ENCODE data around the gene CNIH3. TPM values are rescaled to one million over a fixed set of nuclear protein-coding genes. Genes with fewer than 3 reads are reported as not detected.
A peak's percentile ranks its signal among the peaks of the same experiment; 100 is the strongest.

Gene CNIH3
- total RNA-seq, 1 donor from 2014 or later = 0.53 TPM

DNA sequence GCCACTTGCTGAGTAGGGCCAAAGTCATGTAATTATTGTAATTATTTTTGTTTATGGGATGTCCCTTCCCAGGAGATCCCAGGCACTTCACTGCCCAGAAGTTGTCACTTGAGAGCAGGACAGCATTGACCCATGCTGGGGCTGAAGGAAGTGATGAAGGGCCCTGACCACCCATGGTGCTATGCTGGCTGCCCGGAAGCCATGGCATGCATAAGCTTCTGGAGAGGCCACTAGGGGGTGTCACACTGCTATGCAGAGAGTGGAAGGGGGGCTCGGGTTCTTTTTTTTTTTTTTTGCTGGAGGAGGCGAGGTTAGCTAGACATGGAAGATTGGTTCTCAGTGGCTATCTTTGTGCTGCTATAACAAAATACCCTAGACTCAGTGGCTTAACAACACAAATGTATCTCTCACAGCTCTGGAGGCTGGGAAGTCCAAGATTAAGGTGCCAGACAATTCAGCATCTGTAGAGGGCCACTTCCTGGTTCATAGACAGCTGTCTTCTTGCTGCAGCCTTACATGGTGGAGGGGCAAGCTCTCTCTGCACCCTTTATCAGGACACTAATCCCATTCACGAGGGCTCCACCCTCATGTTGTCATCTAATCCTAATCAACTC is 84.9 kb downstream of the CNIH3 start:
- no peak for FAIRE-seq
- Histone ChIP-seq H3K36me3 (ENCODE audit: control insufficient read depth, insufficient read depth, low read length) (no peaks in the 10 kb centered on the region), H3K27me3 (ENCODE audit: control insufficient read depth, insufficient read depth, low read length) (no peaks in the 10 kb centered on the region), H3K4me3 (ENCODE audit: low read depth, low read length) (no peak overlapping the region)
- no peak for DNase-seq (ENCODE audit: low read depth)
- TF ChIP-seq, protein P1, sequence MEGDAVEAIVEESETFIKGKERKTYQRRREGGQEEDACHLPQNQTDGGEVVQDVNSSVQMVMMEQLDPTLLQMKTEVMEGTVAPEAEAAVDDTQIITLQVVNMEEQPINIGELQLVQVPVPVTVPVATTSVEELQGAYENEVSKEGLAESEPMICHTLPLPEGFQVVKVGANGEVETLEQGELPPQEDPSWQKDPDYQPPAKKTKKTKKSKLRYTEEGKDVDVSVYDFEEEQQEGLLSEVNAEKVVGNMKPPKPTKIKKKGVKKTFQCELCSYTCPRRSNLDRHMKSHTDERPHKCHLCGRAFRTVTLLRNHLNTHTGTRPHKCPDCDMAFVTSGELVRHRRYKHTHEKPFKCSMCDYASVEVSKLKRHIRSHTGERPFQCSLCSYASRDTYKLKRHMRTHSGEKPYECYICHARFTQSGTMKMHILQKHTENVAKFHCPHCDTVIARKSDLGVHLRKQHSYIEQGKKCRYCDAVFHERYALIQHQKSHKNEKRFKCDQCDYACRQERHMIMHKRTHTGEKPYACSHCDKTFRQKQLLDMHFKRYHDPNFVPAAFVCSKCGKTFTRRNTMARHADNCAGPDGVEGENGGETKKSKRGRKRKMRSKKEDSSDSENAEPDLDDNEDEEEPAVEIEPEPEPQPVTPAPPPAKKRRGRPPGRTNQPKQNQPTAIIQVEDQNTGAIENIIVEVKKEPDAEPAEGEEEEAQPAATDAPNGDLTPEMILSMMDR (IDR thresholded peaks at IDR 0.05; ENCODE audit: insufficient read depth, low read length, severe bottlenecking) = peak; percentile 40

DNA sequence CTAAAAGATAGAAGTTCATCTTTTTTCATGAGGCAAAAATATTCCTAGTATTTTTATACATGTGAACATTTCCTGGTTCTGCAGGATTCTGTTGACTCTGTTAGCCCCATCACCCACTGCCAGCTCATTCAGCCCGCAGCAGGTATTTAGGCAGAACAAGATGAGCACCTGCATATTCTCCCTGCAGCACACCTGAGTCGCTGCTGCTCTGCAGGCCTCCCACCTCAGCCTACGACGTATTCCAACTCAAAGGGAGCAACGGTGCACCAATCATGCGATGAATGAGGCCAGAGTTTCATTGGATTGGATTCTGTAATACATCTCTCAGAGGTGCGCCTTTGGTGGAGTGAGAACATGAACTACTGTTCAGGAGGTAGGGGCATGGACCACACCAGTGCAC is 87.6 kb downstream of the CNIH3 start:
- no peaks in the 10 kb centered on the region for H3K27me3 ChIP-seq (ENCODE audit: control insufficient read depth, insufficient read depth, low read length)
- TF ChIP-seq, protein P1 (IDR thresholded peaks at IDR 0.05; ENCODE audit: insufficient read depth, low read length, severe bottlenecking) = no peak
- no peaks in the 10 kb centered on the region for H3K36me3 ChIP-seq (ENCODE audit: control insufficient read depth, insufficient read depth, low read length)
- FAIRE-seq (no peak), DNase-seq (ENCODE audit: low read depth) (no peak)
- H3K4me3 ChIP-seq (ENCODE audit: low read depth, low read length) = no peak overlapping the region

- Histone ChIP-seq H3K36me3 (ENCODE audit: control insufficient read depth, insufficient read depth, low read length) (no peaks in the 10 kb centered on the region), H3K4me3 (ENCODE audit: low read depth, low read length) (no peak overlapping the region), H3K27me3 (ENCODE audit: control insufficient read depth, insufficient read depth, low read length) (no peaks in the 10 kb centered on the region)
- DNase-seq (ENCODE audit: low read depth) (no peak), FAIRE-seq (no peak)
- TF ChIP-seq, protein P1 (IDR thresholded peaks at IDR 0.05; ENCODE audit: insufficient read depth, low read length, severe bottlenecking) = no peak
Measured at GRCh38 chr1:224704107-224704735, 88.1 kb downstream of the CNIH3 start.

DNA sequence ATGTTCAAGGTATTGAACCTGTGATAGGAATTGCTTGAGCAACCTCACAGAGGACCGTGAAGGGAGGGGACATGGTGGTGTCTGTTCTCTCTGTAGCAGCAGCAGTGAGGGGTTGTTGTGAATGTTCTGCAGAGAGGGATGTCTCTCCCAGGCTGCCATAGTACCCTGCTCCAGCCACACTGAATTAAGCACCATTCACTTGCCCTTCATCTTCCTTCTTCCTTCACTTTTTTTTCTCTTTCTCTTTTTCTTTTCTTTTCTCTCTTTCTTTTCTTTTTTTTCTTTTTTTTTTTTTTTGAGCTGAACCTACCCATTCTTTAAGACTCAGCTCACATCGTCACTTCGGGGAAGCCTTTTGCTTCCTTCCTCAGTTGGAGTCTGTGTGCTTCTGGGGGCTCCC is 89.5 kb downstream of the CNIH3 start:
- TF ChIP-seq, protein P1 (IDR thresholded peaks at IDR 0.05; ENCODE audit: insufficient read depth, low read length, severe bottlenecking) = no peak
- Histone ChIP-seq H3K4me3 (ENCODE audit: low read depth, low read length) (no peak overlapping the region), H3K27me3 (ENCODE audit: control insufficient read depth, insufficient read depth, low read length) (no peaks in the 10 kb centered on the region), H3K36me3 (ENCODE audit: control insufficient read depth, insufficient read depth, low read length) (no peaks in the 10 kb centered on the region)
- FAIRE-seq (no peak), DNase-seq (ENCODE audit: low read depth) (no peak)

DNA sequence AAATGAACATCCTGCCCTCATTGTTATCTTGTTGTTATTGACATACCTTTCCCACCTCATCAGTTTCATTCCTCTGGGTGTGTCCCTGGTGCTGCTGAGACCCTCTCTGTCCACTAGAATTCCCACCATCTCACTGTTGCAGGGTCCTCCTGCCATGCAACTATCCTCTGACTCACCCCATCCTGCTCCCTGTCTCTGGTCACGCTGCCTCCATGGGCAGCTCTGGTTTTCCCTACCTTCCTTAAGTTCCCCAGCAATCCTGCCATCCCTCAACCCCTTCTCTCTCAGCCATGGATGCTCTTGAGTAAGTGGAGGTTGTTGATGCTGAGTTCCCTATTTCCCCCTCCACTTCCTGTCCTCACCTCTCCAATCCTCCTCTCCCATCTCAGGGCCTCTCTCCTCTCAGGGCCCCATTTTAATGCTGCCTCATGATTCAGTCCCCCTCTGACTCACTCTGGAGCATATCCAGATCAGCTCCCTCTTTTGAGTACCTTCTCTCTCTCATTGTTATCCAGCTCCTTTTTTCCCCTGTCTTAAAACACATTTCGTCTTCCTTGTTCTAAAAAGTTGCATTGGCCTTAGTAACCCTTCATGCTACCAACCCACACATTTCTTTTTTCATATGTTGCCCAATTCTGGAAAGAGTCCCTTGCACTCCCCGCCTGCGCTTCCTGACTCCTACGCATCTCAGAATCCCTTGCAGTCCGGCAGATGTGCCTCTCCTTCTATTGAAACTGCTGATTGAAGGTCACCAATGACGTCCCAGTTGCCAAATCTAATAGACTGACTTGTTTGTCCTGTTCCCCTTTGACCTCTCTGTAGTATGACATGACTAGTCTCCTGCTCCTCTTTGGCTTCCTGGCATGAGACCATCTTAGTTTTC is 92.0 kb downstream of the CNIH3 start:
- peak; percentile 70 for DNase-seq (ENCODE audit: low read depth)
- Histone ChIP-seq H3K36me3 (ENCODE audit: control insufficient read depth, insufficient read depth, low read length) (no peaks in the 10 kb centered on the region), H3K27me3 (ENCODE audit: control insufficient read depth, insufficient read depth, low read length) (no peaks in the 10 kb centered on the region), H3K4me3 (ENCODE audit: low read depth, low read length) (no peak overlapping the region)
- TF ChIP-seq, protein P1 (IDR thresholded peaks at IDR 0.05; ENCODE audit: insufficient read depth, low read length, severe bottlenecking) = no peak
- FAIRE-seq = peak; percentile 50
